GM21717 (cell line): ENCODE measurements around the gene FBXW10.
"Not testable (repeated sequence)": the region's sequence is repeated elsewhere in the genome, so short reads cannot be mapped to it uniquely, and the experiment has no call there.

Experiments used
- ATAC-seq: cut with Tn5 transposase; IDR thresholded peaks from one replicate; pipeline ENCODE4 v1.9.1; 2021; ENCODE audit warnings: mild to moderate bottlenecking, moderate library complexity; ENCODE audit not compliant: unreplicated experiment

FBXW10 gene

GRCh38 chr17:18743699-18744421 is at the start of gene FBXW10:
Gene FBXW10 (plus strand): TSS chr17:18744054. CDS start chr17:18744245, 191 bp downstream.
- not testable (repeated sequence) for ATAC-seq

GRCh38 chr17:18695143-18695542 is 48.7 kb upstream of the FBXW10 start:
- not testable (repeated sequence) for ATAC-seq

GRCh38 chr17:18698473-18699103 is 45.3 kb upstream of the FBXW10 start:
- not testable (repeated sequence) for ATAC-seq

- ATAC-seq: not testable (repeated sequence)
Measured at GRCh38 chr17:18705955-18706354, 37.9 kb upstream of the FBXW10 start.

GRCh38 chr17:18708215-18708614 is 35.6 kb upstream of the FBXW10 start:
- not testable (repeated sequence) for ATAC-seq

- ATAC-seq: not testable (repeated sequence)
Measured at GRCh38 chr17:18712354-18712999, 31.4 kb upstream of the FBXW10 start.

- not testable (repeated sequence) for ATAC-seq
Measured at GRCh38 chr17:18718643-18719427, 25.0 kb upstream of the FBXW10 start.

- ATAC-seq: not testable (repeated sequence)
Measured at GRCh38 chr17:18719428-18720110, 24.3 kb upstream of the FBXW10 start.

GRCh38 chr17:18721775-18722547 is 21.9 kb upstream of the FBXW10 start:
- not testable (repeated sequence) for ATAC-seq

- not testable (repeated sequence) for ATAC-seq
Measured at GRCh38 chr17:18722612-18723011, 21.2 kb upstream of the FBXW10 start.

GRCh38 chr17:18723509-18723908 is 20.3 kb upstream of the FBXW10 start:
- ATAC-seq: not testable (repeated sequence)

GRCh38 chr17:18732438-18732837 is 11.4 kb upstream of the FBXW10 start:
- not testable (repeated sequence) for ATAC-seq

GRCh38 chr17:18733350-18733749 is 10.5 kb upstream of the FBXW10 start:
- not testable (repeated sequence) for ATAC-seq

GRCh38 chr17:18739616-18740391 is 4.0 kb upstream of the FBXW10 start:
- ATAC-seq: not testable (repeated sequence)

- not testable (repeated sequence) for ATAC-seq
Measured at GRCh38 chr17:18741228-18741627, 2.6 kb upstream of the FBXW10 start.

GRCh38 chr17:18744726-18745125 is 872 bp downstream of the FBXW10 start:
- not testable (repeated sequence) for ATAC-seq

- not testable (repeated sequence) for ATAC-seq
Measured at GRCh38 chr17:18746551-18746950, 2.7 kb downstream of the FBXW10 start.

- ATAC-seq: not testable (repeated sequence)
Measured at GRCh38 chr17:18747501-18747900, 3.6 kb downstream of the FBXW10 start.

GRCh38 chr17:18750242-18750641 is 6.4 kb downstream of the FBXW10 start:
- ATAC-seq: not testable (repeated sequence)
